ENCODE data around the gene CMPK1. TPM values are rescaled to one million over a fixed set of nuclear protein-coding genes. Genes with fewer than 3 reads are reported as not detected.

Gene CMPK1
- total and polyA plus RNA-seq, 12 donors, result 41.4 to 81.5 (median 74.7) TPM

DNA sequence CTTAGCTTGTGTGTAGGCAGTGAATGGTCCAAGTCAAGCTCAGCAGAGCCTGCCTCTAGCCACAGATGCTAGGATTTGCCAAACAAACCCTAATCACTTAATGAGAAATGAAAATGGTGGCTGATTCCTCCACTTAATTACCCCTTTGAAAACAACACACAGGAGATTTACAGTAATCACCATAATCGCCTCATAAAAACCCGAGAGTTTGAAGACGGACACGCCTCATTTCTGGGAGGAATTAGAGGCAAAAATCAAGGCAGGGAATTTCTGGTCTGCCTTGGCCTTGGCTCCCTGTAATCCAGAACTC, 66.2 kb downstream of the CMPK1 start:
- no peaks in the 10 kb centered on the region for H3K36me3 ChIP-seq
- WGBS, 2 donors, result 95 to 96% methylated on average over 4 of the region's 4 CpGs
- no peak overlapping the region for H3K4me3 ChIP-seq
- intact Hi-C loops (cut with DNase I), result no loop called here
- no peak overlapping the region for H3K27ac ChIP-seq
- DNase-seq (no peak), ATAC-seq (no peak)
- no peaks in the 10 kb centered on the region for H3K4me1 ChIP-seq
- TF ChIP-seq CTCF (IDR thresholded peaks at IDR 0.05), result no peak
- no peaks in the 10 kb centered on the region for H3K9me3 ChIP-seq
- H3K27me3 ChIP-seq, result peaks cover 0 to 79% (median 39%) of the 10 kb centered on the region in 7 donors

- TF ChIP-seq CTCF (IDR thresholded peaks at IDR 0.05), result no peak
- intact Hi-C loops (cut with DNase I), result no loop called here
- H3K4me3 ChIP-seq, result no peak overlapping the region
- DNase-seq (no peak), ATAC-seq (no peak)
- no peaks in the 10 kb centered on the region for H3K9me3 ChIP-seq
- H3K36me3 ChIP-seq, result no peaks in the 10 kb centered on the region
- H3K27ac ChIP-seq, result no peak overlapping the region
- H3K27me3 ChIP-seq, result peaks cover 0 to 61% (median 44%) of the 10 kb centered on the region in 7 donors
- H3K4me1 ChIP-seq, result no peaks in the 10 kb centered on the region
- 55 to 66% methylated on average over 4 of the region's 4 CpGs for WGBS, 2 donors
Observed at GRCh38 chr1:47401761-47402160, 68.2 kb downstream of the CMPK1 start.

DNA sequence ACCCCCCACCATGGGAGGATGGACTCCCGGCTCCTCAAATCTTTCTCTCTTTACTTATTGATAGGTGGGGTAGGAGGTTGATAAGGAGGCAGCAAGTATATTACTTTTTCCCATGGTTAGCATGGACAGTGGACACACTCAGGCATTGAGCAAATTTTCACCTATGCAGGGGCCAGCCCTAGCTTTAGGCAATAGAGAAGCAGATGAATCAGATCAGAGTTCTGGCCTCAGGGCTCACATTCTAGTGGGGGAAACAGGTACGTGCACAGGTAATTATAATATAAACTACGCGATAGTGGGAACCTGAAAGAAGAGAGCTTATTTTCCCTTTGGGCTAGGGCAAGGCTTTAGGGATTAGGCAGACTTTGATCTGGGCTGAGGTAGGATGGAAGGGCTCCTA, 69.0 kb downstream of the CMPK1 start:
- ATAC-seq (no peak), DNase-seq (no peak)
- no peak for TF ChIP-seq CTCF (IDR thresholded peaks at IDR 0.05)
- H3K36me3 ChIP-seq, result no peaks in the 10 kb centered on the region
- no peaks in the 10 kb centered on the region for H3K9me3 ChIP-seq
- H3K27ac ChIP-seq, result no peak overlapping the region
- H3K4me3 ChIP-seq, result no peak overlapping the region
- H3K4me1 ChIP-seq, result no peaks in the 10 kb centered on the region
- H3K27me3 ChIP-seq, result peaks cover 0 to 54% (median 42%) of the 10 kb centered on the region in 7 donors
- intact Hi-C loops (cut with DNase I), result no loop called here
- 88 to 89% methylated on average over 4 of the region's 4 CpGs for WGBS, 2 donors

- H3K4me3 ChIP-seq, result no peak overlapping the region
- ATAC-seq (no peak), DNase-seq (no peak)
- no peaks in the 10 kb centered on the region for H3K36me3 ChIP-seq
- WGBS, 2 donors, result 79 to 83% methylated on average over 4 of the region's 4 CpGs
- no peak for TF ChIP-seq CTCF (IDR thresholded peaks at IDR 0.05)
- H3K27me3 ChIP-seq, result peaks cover 0 to 46% (median 40%) of the 10 kb centered on the region in 7 donors
- H3K4me1 ChIP-seq, result no peaks in the 10 kb centered on the region
- H3K9me3 ChIP-seq, result no peaks in the 10 kb centered on the region
- no peak overlapping the region for H3K27ac ChIP-seq
- intact Hi-C loops (cut with DNase I), result no loop called here
Observed at GRCh38 chr1:47403321-47403910, 69.8 kb downstream of the CMPK1 start.

Measured in heart right ventricle (tissue), 16 donors.